ENCODE results near the gene ANO8. TPM values are rescaled to one million over a fixed set of nuclear protein-coding genes. Genes with fewer than 3 reads are reported as not detected.

The ANO8 gene
- total RNA-seq, 1 donor from 2014 or later = 3.9 TPM

- no peak for DNase-seq (ENCODE audit: low spot score)
Measured at GRCh38 chr19:17347877-17348276, 13.2 kb upstream of the ANO8 start.

DNA sequence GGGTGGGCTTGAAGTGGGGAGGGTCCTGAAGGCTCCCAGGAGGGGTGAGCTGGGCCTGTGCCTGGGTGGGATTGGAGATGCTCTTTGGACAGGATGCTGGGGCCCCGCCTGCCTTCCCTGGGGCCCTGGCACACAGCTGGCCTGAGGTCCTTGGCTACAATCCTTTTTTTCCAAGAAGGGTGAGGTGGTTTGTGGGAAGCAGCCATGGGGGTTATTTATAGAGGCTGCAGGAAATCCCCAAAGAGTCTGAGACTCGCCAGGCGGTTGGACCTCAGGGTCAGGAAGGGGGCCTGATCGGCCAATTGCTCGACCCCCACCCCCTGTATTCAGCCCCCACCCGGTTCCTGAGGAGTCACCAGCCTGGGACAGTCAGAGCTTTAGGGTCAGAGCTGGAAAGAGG lies 12.7 kb upstream of the ANO8 start:
- peak; percentile 33 for DNase-seq (ENCODE audit: low spot score)

DNA sequence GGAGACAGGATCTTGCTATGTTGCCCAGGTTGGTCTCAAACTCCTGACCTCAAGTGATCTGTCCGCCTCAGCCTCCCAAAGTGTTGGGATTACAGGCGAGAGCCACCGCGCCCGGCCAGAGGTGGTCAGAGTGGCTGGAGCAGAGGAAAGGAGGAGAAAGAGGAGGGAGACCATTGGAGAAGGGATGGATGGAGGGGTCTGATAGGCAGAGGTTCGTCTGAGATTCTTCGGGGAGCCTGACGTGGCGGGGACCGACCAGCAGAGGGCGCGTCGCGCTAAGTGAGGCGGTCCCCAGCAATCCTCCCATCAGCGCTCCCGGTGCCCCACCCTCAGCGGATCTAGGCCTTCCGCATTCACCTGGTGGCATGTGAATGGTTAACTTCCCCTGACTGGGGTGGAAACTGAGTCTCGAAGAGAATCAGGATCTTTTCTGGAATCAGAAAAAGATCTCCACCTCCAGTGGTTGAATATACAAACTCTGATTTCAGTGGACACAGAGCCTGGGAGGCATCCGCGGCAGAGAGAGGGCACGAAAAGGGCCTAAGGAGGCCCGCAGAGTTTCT lies 11.5 kb upstream of the ANO8 start:
- peak; percentile 64 for DNase-seq (ENCODE audit: low spot score)

DNA sequence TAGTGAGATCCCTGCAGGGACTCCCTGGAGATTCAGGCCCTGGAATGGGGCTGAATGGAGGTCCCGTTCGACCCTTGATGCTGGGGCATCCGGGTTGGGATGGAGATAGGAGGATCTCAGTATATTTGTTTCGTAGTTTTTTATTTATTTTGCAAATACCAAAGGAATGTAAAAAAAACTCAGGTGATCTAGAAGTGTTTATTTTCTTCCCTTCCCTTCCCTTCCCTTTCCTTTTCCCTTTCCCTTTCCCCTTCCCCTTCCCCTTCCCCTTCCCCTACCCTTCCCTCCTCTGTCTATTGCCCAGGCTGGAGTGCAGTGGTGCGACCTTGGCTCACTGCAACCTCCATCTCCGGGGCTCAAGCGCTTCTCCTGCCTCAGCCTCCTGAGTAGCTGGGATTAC lies 7.2 kb upstream of the ANO8 start:
- no peak for DNase-seq (ENCODE audit: low spot score)

- DNase-seq (ENCODE audit: low spot score) = no peak
Measured at GRCh38 chr19:17341386-17341785, 6.7 kb upstream of the ANO8 start.

GRCh38 chr19:17340871-17341357 lies 6.3 kb upstream of the ANO8 start:
- DNase-seq (ENCODE audit: low spot score) = no peak

GRCh38 chr19:17340302-17340870 lies 5.7 kb upstream of the ANO8 start:
- DNase-seq (ENCODE audit: low spot score) = no peak

DNA sequence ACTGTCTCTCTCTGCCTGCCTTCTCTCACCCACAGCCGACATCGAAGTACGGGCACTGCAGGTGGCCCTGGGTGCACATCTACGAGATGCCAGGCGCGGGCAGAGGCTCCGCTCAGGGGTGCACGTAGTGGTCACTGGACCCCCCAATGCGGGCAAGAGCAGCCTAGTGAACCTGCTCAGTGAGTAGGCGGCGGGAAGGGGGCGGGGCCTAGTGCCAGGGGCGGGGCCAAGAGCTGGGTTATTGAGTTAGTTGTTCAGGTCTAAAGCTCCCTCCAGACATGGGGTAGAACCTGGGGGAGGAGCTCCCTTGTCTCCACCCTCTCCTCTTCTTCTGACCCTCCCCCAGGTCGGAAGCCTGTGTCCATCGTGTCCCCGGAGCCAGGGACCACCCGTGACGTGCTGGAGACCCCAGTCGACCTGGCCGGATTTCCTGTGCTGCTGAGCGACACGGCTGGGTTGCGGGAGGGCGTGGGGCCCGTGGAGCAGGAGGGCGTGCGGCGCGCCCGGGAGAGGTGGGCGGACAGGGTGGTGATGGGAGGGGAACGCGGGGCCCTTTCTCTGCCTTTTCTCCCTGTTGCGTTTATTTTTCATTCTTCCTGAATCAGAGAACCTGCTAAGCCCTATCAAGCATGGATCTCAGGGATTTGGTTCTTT lies 4.6 kb upstream of the ANO8 start:
- DNase-seq (ENCODE audit: low spot score) = no peak

GRCh38 chr19:17338433-17339078 lies 3.9 kb upstream of the ANO8 start:
- DNase-seq (ENCODE audit: low spot score) = no peak

DNA sequence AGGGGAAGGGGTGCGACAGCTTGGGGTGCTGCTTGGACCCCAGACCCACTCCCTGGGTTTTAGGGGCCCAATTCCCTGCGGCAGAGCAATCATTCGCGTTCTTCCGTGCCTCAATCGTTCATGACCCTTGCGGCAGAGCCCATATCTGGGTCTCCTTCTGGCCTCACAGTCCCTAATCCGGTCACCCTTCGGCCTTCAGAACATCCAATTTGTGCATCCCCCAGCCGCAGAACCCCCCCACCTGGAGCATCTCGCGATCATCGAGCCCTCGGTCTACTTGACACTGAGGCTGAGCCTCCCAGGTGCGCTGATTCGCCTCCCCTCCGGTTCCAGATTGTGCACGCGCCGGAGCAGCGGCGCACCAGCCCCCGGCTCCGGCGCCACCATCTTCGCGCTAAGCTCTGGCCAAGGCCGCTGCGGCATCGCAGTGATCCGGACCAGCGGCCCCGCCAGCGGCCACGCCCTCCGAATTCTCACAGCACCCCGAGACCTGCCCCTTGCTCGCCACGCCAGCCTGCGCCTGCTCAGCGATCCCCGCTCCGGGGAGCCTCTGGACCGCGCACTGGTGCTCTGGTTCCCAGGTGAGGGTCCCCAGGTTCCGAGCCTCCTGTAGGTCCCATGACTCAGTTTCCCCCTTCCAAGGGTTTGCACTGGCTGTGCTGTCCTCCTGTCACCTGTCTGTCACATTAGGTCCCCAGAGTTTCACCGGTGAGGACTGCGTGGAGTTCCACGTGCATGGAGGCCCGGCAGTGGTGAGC lies 3.2 kb upstream of the ANO8 start:
- no peak for DNase-seq (ENCODE audit: low spot score)

- peak; percentile 99 for DNase-seq (ENCODE audit: low spot score)
Measured at GRCh38 chr19:17336872-17337674, 2.4 kb upstream of the ANO8 start, which contains the start of gene GTPBP3. TSS of gene GTPBP3 (plus strand) at chr19:17337553. CDS start at chr19:17337612, 59 bp downstream.

GRCh38 chr19:17335575-17335974 lies 920 bp upstream of the ANO8 start:
- no peak for DNase-seq (ENCODE audit: low spot score)

GRCh38 chr19:17333611-17334413 lies 843 bp downstream of the ANO8 start:
- DNase-seq (ENCODE audit: low spot score) = peak; percentile 33

DNA sequence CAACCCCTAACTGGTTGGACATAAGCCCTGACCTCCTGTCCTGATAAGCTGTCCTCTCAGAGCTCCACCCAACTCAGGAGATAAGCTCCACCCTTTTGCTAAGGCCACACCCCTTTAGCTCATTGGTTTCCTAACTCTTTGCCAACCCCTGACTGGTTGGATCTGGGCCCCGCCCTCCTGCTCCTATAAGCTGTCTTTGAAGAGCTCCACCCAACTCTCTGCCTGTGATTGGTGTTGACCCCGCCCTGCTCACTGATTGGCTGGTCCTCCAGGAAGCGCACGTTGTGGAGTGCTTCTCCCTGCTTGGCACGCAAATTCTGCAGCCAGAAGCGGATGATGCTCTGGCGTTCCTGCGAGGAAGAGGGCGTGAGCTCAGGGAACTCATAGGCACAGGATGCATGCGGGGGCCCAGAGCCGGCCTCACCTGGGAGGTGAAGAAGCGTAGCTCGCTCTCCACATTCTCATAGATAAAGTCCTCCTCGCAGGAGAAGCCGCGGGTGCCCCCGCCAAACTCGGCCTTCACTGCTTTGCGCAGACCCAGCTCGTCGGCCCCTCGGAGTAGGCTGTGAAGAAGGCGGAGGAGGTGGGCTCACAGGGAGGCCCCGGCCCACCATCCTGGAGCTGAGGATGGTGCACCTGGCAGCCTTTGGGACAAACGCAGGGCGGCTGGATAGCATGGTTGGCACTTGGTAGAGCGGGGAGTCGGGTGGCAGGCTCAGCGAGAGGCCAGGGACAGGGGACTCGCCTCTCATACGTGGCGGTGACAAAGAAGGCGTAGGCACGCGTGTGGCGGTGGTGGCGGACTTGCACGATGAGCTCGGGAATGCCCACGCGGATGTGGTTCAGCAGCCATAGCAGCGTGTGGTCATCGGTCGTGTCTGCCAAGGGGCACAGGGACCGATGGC lies 1.7 kb downstream of the ANO8 start:
- DNase-seq (ENCODE audit: low spot score) = no peak

DNA sequence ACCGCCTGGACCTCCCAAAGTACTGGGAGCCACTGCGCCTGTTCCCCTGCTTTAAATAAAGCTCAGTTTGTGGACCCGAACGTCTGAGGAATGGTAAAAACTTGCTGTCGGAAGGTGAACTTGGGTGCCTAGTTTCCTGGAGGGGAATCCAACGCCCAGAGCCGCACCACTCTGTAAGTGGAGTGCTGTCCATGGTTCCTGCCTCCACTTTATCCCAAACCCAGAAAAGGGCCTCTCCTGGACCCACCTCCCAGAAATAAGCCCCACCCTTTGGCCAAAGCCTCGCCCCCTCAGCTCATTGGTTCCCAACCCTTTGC lies 2.3 kb downstream of the ANO8 start:
- no peak for DNase-seq (ENCODE audit: low spot score)

DNA sequence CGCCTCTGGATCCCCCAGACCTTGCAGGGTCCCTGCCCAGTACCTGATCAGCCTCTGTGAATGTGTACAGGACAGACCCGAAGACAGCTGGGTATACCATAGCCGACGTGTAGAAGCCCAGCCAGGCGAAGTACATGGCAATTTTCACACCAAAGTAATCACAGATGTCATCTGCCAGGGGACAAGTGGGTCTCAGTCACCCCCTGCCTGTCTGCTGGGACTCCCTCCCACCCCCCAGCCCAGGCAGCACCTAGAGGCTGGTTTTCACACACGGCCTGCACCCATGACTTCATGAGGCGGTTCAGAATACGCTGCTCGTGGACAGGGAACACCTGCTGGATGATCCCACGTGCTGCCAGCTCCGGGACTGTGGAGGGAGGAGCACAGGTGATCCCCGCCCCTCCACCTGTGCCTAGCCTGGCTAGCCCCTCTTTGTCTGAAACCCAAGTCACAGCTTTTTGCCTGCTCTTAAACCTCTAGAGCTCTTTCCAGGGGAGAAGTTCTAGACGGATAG lies 3.6 kb downstream of the ANO8 start:
- DNase-seq (ENCODE audit: low spot score) = no peak

DNA sequence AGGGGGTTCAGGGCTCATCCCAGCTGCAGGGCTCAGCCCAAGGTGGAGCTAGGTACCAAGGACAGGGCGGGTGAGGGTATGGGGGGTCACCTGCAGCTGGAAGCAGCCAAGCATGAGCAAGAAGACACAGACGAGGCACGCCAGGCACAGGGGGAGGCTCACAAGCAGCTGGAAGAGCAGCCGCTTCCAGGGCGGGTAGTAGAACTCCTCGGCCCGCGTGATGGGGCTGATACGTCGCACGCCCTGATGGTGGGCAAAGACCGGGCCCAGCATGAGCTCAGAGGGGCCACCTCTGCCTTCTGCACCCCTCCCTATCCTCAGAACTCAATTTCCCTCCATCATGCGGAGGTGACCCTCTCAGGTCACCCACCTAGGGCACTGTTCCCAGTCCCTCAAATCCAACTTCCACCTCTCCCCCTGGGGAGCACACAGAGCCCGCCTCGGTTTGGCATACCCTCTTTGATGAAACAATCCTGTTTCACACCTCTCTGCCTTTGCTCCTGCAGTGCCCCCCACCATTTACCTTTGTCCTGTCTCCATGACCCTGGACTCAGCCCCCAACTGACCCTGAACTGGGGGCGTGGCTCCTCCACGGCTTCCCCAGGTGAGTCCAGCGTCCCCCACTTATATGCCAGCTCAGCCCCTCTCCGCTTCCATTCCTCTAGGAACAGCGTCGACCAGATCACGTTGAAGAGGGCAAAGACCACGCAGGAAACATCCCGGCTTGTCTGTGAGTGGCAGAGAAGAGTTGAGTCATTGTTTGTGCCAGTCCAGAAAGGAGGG lies 4.2 kb downstream of the ANO8 start:
- no peak for DNase-seq (ENCODE audit: low spot score)
